ENCODE data around the gene OR52B6. TPM values are rescaled to one million over a fixed set of nuclear protein-coding genes. Genes with fewer than 3 reads are reported as not detected.
A peak's percentile ranks its signal among the peaks of the same experiment; 100 is the strongest.
"Not testable (repeated sequence)": the region's sequence is repeated elsewhere in the genome, so short reads cannot be mapped to it uniquely, and the experiment has no call there.

OR52B6 gene
- total RNA-seq, 4 donors from 2014 or later, result not detected

DNA sequence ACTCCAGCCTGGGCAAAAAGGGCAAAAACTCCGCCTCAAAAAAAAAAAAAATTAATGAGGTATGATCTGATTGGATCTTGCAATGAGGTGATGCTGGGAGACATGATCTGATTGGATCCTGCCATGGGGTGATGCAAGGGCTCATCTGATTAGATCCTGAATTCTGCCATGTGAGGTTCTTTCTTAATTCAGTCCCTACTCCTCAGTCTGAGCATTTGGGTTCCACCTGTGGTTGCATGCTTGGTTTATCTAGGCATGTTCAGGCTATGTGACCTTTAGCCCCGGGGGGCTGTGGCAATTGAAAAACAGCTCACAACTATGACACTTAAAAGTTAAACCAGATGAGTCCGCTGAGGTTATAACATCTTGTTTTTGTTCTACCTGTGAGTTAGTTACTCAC, 10.9 kb downstream of the OR52B6 start:
- no peak for TF ChIP-seq CTCF (IDR thresholded peaks at IDR 0.05)
- no peak for TF ChIP-seq POLR2A (IDR thresholded peaks at IDR 0.05)
- intact Hi-C loops (cut with DNase I; ENCODE audit: low total_unique reads), result no loop called here
- DNase-seq (ENCODE audit: low spot score in 2 of 2), result no peak
- no peak overlapping the region for H3K4me3 ChIP-seq (ENCODE audit: low read depth, poor library complexity, severe bottlenecking)
- 49 to 85% methylated on average over 3 of the region's 3 CpGs for WGBS, 2 donors

DNA sequence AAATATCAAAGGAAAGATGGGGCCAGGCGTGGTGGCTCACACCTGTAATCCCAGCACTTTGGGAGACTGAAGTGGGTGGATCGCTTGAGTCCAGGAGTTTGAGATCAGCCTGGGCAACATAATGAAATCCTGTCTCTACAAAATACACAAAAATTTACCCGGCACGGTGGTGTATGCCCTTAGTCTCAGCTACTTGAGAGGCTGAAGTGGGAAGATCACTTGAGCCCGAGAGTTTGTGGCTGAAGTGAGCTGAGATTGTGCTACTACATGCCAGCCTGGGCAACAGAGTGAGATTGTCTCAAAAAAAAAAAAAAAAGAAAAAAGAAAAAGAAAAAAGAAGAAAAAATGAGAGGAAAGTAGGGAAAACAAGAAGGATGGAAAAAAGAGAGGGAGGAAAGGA, 11.9 kb downstream of the OR52B6 start:
- intact Hi-C loops (cut with DNase I; ENCODE audit: low total_unique reads), result no loop called here
- TF ChIP-seq POLR2A (IDR thresholded peaks at IDR 0.05) (no peak), CTCF (IDR thresholded peaks at IDR 0.05) (no peak)
- 81 to 89% methylated on average over 5 of the region's 5 CpGs for WGBS, 2 donors
- no peak overlapping the region for H3K4me3 ChIP-seq (ENCODE audit: low read depth, poor library complexity, severe bottlenecking)
- DNase-seq (ENCODE audit: low spot score in 2 of 2), result peak in 1 of 2 donors; percentile 50

GRCh38 chr11:5593146-5593545, 12.5 kb downstream of the OR52B6 start:
- TF ChIP-seq POLR2A (IDR thresholded peaks at IDR 0.05) (no peak), CTCF (IDR thresholded peaks at IDR 0.05) (no peak)
- WGBS, 2 donors, result 51 to 59% methylated on average over 1 of the region's 1 CpG
- H3K4me3 ChIP-seq (ENCODE audit: low read depth, poor library complexity, severe bottlenecking), result no peak overlapping the region
- no peak for DNase-seq (ENCODE audit: low spot score in 2 of 2)
- intact Hi-C loops (cut with DNase I; ENCODE audit: low total_unique reads), result no loop called here

DNA sequence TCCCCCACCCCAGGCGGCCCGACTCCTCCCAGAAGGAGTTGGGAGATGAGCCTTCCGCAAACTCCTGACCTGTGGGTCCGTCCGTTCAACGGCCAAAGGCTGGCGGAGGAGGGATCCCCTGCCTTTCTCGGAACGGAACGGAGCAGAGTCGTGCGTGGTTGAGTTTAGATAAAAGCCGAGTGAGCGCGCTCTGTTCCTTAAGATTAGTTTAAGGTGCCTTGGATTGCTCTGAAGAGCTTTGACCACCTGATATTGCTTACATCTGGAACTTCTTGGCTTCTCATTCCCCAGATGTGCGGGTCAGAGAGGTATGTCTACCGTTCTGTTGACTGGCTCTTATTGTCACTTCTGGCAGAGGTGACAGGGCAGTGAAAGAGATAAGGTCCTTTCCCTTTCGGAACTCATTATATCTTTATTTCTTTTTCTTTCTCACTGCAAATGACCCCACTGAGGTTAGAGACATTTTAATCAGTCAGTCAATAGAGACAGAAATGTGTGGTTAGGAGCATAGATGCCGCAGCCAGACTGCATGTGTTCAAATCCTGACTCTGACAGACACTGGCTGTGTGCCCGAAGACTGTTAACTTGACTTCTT, 16.0 kb downstream of the OR52B6 start, which contains the start of gene TRIM6:
Gene TRIM6, plus strand, starts transcription at position 31 of the 595 bp plus-strand sequence. Its CDS starts 261 bp downstream, at position 292.
- WGBS, 2 donors, result 6% methylated on average over 19 to 20 of the region's 20 CpGs
- TF ChIP-seq POLR2A (IDR thresholded peaks at IDR 0.05), result no peak
- no peak for TF ChIP-seq CTCF (IDR thresholded peaks at IDR 0.05)
- peak in 1 of 2 donors; percentile 87 for DNase-seq (ENCODE audit: low spot score in 2 of 2)
- intact Hi-C loops (cut with DNase I; ENCODE audit: low total_unique reads), result no loop called here
- no peak within 1 kb of the TSS for H3K4me3 ChIP-seq (ENCODE audit: low read depth, poor library complexity, severe bottlenecking)

- intact Hi-C loops (cut with DNase I; ENCODE audit: low total_unique reads), result no loop called here
- TF ChIP-seq POLR2A (IDR thresholded peaks at IDR 0.05) (no peak), CTCF (IDR thresholded peaks at IDR 0.05) (no peak)
- no peak overlapping the region for H3K4me3 ChIP-seq (ENCODE audit: low read depth, poor library complexity, severe bottlenecking)
- WGBS, 2 donors, result 52 to 58% methylated on average over 3 of the region's 3 CpGs
- DNase-seq (ENCODE audit: low spot score in 2 of 2), result peak in 1 of 2 donors; percentile 72
These were observed 17.3 kb downstream of the OR52B6 start for GRCh38 chr11:5597953-5598352.

DNA sequence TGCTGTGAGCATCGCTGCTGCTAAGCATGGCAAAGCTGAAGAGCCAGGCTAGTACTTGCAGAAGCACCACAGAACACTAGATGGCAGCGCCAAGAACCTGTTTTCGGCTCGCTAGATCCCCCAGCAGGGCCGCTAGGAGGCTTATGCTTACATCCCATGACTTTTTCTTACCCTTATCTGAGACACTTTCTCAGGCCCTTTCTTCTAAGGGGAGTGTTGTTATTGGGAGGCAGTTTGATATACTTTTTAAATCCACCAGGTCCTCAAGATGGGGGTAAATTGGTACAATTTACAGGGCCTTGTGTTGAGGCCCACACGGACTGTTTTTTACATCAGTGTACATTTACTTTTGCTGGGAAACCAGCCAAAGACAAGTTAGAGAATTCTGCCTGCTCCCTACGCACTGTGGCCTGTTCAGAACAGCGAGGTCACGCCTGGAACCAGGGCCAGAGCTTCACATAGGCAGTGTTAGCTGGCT, 19.7 kb downstream of the OR52B6 start:
- no peak for TF ChIP-seq CTCF (IDR thresholded peaks at IDR 0.05)
- no peak for TF ChIP-seq POLR2A (IDR thresholded peaks at IDR 0.05)
- peak; percentile 52 to 85 for DNase-seq (ENCODE audit: low spot score in 2 of 2)
- WGBS, 2 donors, result 41 to 49% methylated on average over 8 to 9 of the region's 9 CpGs
- no peak overlapping the region for H3K4me3 ChIP-seq (ENCODE audit: low read depth, poor library complexity, severe bottlenecking)
- intact Hi-C loops (cut with DNase I; ENCODE audit: low total_unique reads), result no loop called here

- intact Hi-C loops (cut with DNase I; ENCODE audit: low total_unique reads); DNase-seq (ENCODE audit: low spot score in 2 of 2); H3K4me3 ChIP-seq (ENCODE audit: low read depth, poor library complexity, severe bottlenecking): not testable (repeated sequence)
- 93% methylated on average over 4 of the region's 4 CpGs for WGBS, 2 donors
These were observed 22.1 kb downstream of the OR52B6 start for GRCh38 chr11:5602791-5603190.
